ENCODE measurements around the gene LHFPL3. TPM values are rescaled to one million over a fixed set of nuclear protein-coding genes. Genes with fewer than 3 reads are reported as not detected.

Gene LHFPL3
- total RNA-seq, 1 experiment from 2014 or later = 0.83 TPM

- DNase-seq (ENCODE audit: low spot score) = no peak
- no peak overlapping the region for H3K27ac Mint-ChIP-seq
- ChIA-PET CTCF (interaction anchor here (1.5 kb wide), 1 partner anchor 12 kb away, joined by 8 read pairs; no protein-coding TSS in a partner anchor), POLR2A (no interaction called here)
- no peak overlapping the region for H3K4me3 Mint-ChIP-seq
- TF ChIP-seq PRRX2 (CRISPR knock-in tag; IDR thresholded peaks at IDR 0.05) (no peak), NR3C1 (CRISPR knock-in tag; conservative IDR thresholded peaks at IDR 0.05; ENCODE audit: low read depth) (no peak), HMGA2 (CRISPR knock-in tag; IDR thresholded peaks at IDR 0.05) (no peak), AR (CRISPR knock-in tag; IDR thresholded peaks at IDR 0.05) (no peak), TEAD1 (CRISPR knock-in tag; IDR thresholded peaks at IDR 0.05) (no peak), FOXP4 (CRISPR knock-in tag; IDR thresholded peaks at IDR 0.05) (no peak), MAX (CRISPR knock-in tag; IDR thresholded peaks at IDR 0.05) (no peak), OVOL2 (CRISPR knock-in tag; IDR thresholded peaks at IDR 0.05; ENCODE audit: borderline replicate concordance) (no peak), IRF1 (CRISPR knock-in tag; IDR thresholded peaks at IDR 0.05) (no peak), ATF3 (CRISPR knock-in tag; conservative IDR thresholded peaks at IDR 0.05) (no peak)
- H3K4me1 Mint-ChIP-seq = peaks cover 2% of the 10 kb centered on the region
- no peaks in the 10 kb centered on the region for H3K36me3 Mint-ChIP-seq
- no peaks in the 10 kb centered on the region for H3K9me3 Mint-ChIP-seq
- H3K27me3 Mint-ChIP-seq (ENCODE audit: low read depth) = no peaks in the 10 kb centered on the region; the same call in 1 of the 2 replicates
- no peak for ATAC-seq
These were observed 567.3 kb downstream of the LHFPL3 start for GRCh38 chr7:104895522-104896236.

GRCh38 chr7:104898434-104898833 lies 570.0 kb downstream of the LHFPL3 start:
- Mint-ChIP-seq H3K27me3 (ENCODE audit: low read depth) (no peaks in the 10 kb centered on the region; the same call in 1 of the 2 replicates), H3K4me3 (no peak overlapping the region)
- no peak for ATAC-seq

More at GRCh38 chr7:104898434-104898833, 570.0 kb downstream of the LHFPL3 start:
- POLR2A ChIA-PET = no interaction called here
- Mint-ChIP-seq H3K27ac (no peak overlapping the region), H3K4me1 (no peaks in the 10 kb centered on the region), H3K9me3 (no peaks in the 10 kb centered on the region), H3K36me3 (no peaks in the 10 kb centered on the region)
- TF ChIP-seq ZNF138 (CRISPR knock-in tag; conservative IDR thresholded peaks at IDR 0.05) (no peak), ZNF219 (CRISPR knock-in tag; IDR thresholded peaks at IDR 0.05; ENCODE audit: borderline replicate concordance) (no peak), MAX (CRISPR knock-in tag; IDR thresholded peaks at IDR 0.05) (no peak), ZNF396 (CRISPR knock-in tag; IDR thresholded peaks at IDR 0.05; ENCODE audit: borderline replicate concordance) (no peak), ATF3 (CRISPR knock-in tag; conservative IDR thresholded peaks at IDR 0.05) (no peak), AR (CRISPR knock-in tag; IDR thresholded peaks at IDR 0.05) (no peak), TCF7 (CRISPR knock-in tag; IDR thresholded peaks at IDR 0.05; ENCODE audit: low read depth) (no peak), ZNF317 (CRISPR knock-in tag; IDR thresholded peaks at IDR 0.05; ENCODE audit: borderline replicate concordance, low read depth) (no peak), CBFB (CRISPR knock-in tag; IDR thresholded peaks at IDR 0.05; ENCODE audit: low read depth) (no peak), ZNF232 (CRISPR knock-in tag; IDR thresholded peaks at IDR 0.05) (no peak)
- DNase-seq (ENCODE audit: low spot score) = no peak
- CTCF ChIA-PET = interaction anchor here (1.5 to 2.4 kb wide), 2 partner anchors 15 to 20 kb away, joined by 10 to 22 read pairs; no protein-coding TSS in a partner anchor

Data from WTC11 (cell line).